ENCODE data around the gene IL1A. TPM values are rescaled to one million over a fixed set of nuclear protein-coding genes. Genes with fewer than 3 reads are reported as not detected.

IL1A gene
- polyA plus RNA-seq, 1 of the 3 experiments (the other 2 are of a cell fraction): not detected

DNA sequence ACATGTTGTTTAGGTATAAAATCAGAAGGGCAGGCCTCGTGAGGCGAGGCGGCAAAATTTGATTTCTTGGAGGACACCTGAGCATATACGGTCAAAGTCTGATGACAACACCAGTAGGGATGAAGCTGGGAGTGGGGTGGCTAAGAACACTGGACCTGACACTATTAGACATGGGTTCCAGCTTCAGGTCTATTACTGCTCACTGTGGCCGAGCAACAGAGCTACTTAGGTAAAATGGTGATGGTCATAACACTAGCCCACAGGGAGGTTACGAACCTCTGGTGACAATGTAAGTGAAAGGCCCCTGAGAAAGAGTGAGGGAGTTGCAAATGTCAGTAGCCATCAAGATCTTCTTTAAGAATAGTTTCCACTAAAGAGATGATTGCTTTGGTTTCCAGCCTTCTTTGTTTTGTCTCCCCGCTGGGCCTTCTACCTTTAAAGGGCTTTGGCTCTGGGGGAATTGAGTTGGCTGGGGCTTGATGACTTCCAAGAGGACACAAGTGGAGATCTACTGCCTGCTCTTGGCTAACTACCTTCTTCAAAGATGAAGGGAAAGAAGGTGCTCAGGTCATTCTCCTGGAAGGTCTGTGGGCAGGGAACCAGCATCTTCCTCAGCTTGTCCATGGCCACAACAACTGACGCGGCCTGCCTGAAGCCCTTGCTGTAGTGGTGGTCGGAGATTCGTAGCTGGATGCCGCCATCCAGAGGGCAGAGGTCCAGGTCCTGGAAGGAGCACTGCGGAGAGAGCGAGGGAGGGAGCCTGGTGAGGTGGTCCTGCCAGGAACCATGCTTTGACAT lies 48.7 kb upstream of the IL1A start:
- Histone ChIP-seq H3K79me2 (ENCODE audit: insufficient read depth) (no peaks in the 10 kb centered on the region), H3K4me3 (ENCODE audit: low read depth in 2 of 2, low read length in 1 of 2) (no peak overlapping the region), H3K36me3 (replicated peaks in 1 of 2; ENCODE audit: control insufficient read depth in 1 of 2, insufficient read depth in 2 of 2, low read length in 1 of 2) (no peaks in the 10 kb centered on the region), H3K9me2 (no peaks in the 10 kb centered on the region), H3K27ac (ENCODE audit: low read depth in 2 of 2, low read length in 1 of 2) (no peak overlapping the region), H3K4me2 (no peak overlapping the region), H4K20me1 (ENCODE audit: insufficient read depth) (no peaks in the 10 kb centered on the region), H3K27me3 (ENCODE audit: insufficient read depth) (no peaks in the 10 kb centered on the region), H2AFZ (ENCODE audit: low read depth) (no peak overlapping the region), H3F3A (replicated peaks; ENCODE audit: insufficient read depth) (no peaks in the 10 kb centered on the region), H3K9ac (no peak overlapping the region), H3K9me3 (no peaks in the 10 kb centered on the region), H3K4me1 (ENCODE audit: control insufficient read depth in 1 of 2, insufficient read depth in 2 of 2, low read depth in 1 of 2, low read length in 1 of 2) (no peaks in the 10 kb centered on the region; a peak in 1 of 4 replicates)
- 52% methylated on average over 14 of the region's 14 CpGs for WGBS (ENCODE audit: low lambda C conversion rate)
- POLR2A ChIA-PET: no interaction called here
- TF ChIP-seq EP300 (IDR thresholded peaks at IDR 0.05; ENCODE audit: borderline replicate concordance in 1 of 2, low read depth in 1 of 2, low read length in 1 of 2): no peak
- TF ChIP-seq GABPA (IDR thresholded peaks at IDR 0.05; ENCODE audit: low read depth): no peak
- no peak for TF ChIP-seq MXI1 (IDR thresholded peaks at IDR 0.05; ENCODE audit: low read depth, low read length)
- TF ChIP-seq MAX (IDR thresholded peaks at IDR 0.05; ENCODE audit: low read depth): no peak
- TF ChIP-seq FOXJ3 (CRISPR knock-in tag; IDR thresholded peaks at IDR 0.05): no peak
- TF ChIP-seq SIN3A (IDR thresholded peaks at IDR 0.05; ENCODE audit: borderline replicate concordance, low read depth, low read length): no peak
- TF ChIP-seq GATA2 (CRISPR knock-in tag; IDR thresholded peaks at IDR 0.05): no peak
- no peak for TF ChIP-seq EZH2phosphoT487 (IDR thresholded peaks at IDR 0.05; ENCODE audit: borderline replicate concordance, low read depth)
- TF ChIP-seq RXRA (IDR thresholded peaks at IDR 0.05; ENCODE audit: borderline replicate concordance, low read depth): no peak
- DNase-seq: no peak
- CTCF ChIA-PET: interaction anchor here (1.0 to 1.3 kb wide), 2 partner anchors 34 to 84 kb away, joined by 3 read pairs; no protein-coding TSS in a partner anchor

- Histone ChIP-seq H2AFZ (ENCODE audit: low read depth) (no peak overlapping the region), H3K9me3 (no peaks in the 10 kb centered on the region), H3K4me1 (ENCODE audit: control insufficient read depth in 1 of 2, insufficient read depth in 2 of 2, low read depth in 1 of 2, low read length in 1 of 2) (no peaks in the 10 kb centered on the region; a peak in 1 of 4 replicates), H3K4me2 (no peak overlapping the region), H3K9me2 (no peaks in the 10 kb centered on the region), H3K79me2 (ENCODE audit: insufficient read depth) (no peaks in the 10 kb centered on the region), H3K4me3 (ENCODE audit: low read depth in 2 of 2, low read length in 1 of 2) (no peak overlapping the region), H3K9ac (no peak overlapping the region), H3K27me3 (ENCODE audit: insufficient read depth) (no peaks in the 10 kb centered on the region), H3K36me3 (replicated peaks in 1 of 2; ENCODE audit: control insufficient read depth in 1 of 2, insufficient read depth in 2 of 2, low read length in 1 of 2) (no peaks in the 10 kb centered on the region), H4K20me1 (ENCODE audit: insufficient read depth) (no peaks in the 10 kb centered on the region), H3K27ac (ENCODE audit: low read depth in 2 of 2, low read length in 1 of 2) (no peak overlapping the region), H3F3A (replicated peaks; ENCODE audit: insufficient read depth) (no peaks in the 10 kb centered on the region)
- no peak for TF ChIP-seq JUND (IDR thresholded peaks at IDR 0.05)
- CTCF ChIA-PET: interaction anchor here (1.0 kb wide), 1 partner anchor 83 kb away, joined by 3 read pairs; no protein-coding TSS in a partner anchor
- DNase-seq: no peak
- 64% methylated on average over 15 of the region's 15 CpGs for WGBS (ENCODE audit: low lambda C conversion rate)
- POLR2A ChIA-PET: no interaction called here
Observed at GRCh38 chr2:112831946-112832840, 47.9 kb upstream of the IL1A start.
